Ovary (tissue), 3 donors: Measurements from ENCODE around the gene MRPS5.

Experiments
- EP300 ChIP-seq: sonication (generic); formaldehyde crosslinking; IDR thresholded peaks from one replicate; pipeline ENCODE4 v1.6.1; 2017; ENCODE audit warnings: antibody characterized with exemption
- POLR2A ChIP-seq: fragments of 450-650 bp; IDR thresholded peaks from one replicate; pipeline ENCODE4 v1.6.1; 2017; ENCODE audit warnings: antibody characterized with exemption, mild to moderate bottlenecking, moderate library complexity
- TF ChIP-seq, protein P1 (sequence below), 3 donors: fragments of 450-650 bp in 2 of 3; fragments of 200-600 bp in 1 of 3; IDR thresholded peaks; one replicate each; pipeline versions ENCODE4 v1.5.1 to v1.8.0; 2016 to 2022; ENCODE audit warnings: antibody characterized with exemption in 3 of 3, mild to moderate bottlenecking in 1 of 3
- donor health status: DM: no; HTN: no; CAD: no.

DNA sequence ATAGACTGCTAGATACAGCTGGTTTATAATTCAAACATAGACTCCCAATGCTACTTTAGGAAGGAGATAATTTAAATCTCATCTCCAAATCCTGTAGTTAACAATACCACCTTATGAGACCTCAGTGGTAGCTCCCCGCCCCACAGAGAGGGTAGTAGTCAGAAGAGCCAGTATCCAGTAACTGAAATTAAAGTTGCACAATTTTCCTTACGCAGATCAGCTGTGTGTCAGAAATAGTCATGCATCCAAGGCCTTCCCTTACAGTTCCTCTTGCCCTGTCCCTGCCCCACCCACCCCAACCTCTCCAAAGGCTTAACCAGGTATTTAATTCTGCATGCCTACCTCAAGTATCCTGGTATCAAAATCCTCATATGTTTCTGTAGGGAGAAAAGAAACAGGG lies 15.5 kb downstream of the MRPS5 start:
- TF ChIP-seq POLR2A (no peak), EP300 (no peak)
- TF ChIP-seq, protein P1, sequence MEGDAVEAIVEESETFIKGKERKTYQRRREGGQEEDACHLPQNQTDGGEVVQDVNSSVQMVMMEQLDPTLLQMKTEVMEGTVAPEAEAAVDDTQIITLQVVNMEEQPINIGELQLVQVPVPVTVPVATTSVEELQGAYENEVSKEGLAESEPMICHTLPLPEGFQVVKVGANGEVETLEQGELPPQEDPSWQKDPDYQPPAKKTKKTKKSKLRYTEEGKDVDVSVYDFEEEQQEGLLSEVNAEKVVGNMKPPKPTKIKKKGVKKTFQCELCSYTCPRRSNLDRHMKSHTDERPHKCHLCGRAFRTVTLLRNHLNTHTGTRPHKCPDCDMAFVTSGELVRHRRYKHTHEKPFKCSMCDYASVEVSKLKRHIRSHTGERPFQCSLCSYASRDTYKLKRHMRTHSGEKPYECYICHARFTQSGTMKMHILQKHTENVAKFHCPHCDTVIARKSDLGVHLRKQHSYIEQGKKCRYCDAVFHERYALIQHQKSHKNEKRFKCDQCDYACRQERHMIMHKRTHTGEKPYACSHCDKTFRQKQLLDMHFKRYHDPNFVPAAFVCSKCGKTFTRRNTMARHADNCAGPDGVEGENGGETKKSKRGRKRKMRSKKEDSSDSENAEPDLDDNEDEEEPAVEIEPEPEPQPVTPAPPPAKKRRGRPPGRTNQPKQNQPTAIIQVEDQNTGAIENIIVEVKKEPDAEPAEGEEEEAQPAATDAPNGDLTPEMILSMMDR (IDR thresholded peaks at IDR 0.05) = no peak
